Psoas muscle (tissue), 8 donors: ENCODE results near the gene CUEDC1. TPM values are rescaled to one million over a fixed set of nuclear protein-coding genes. Genes with fewer than 3 reads are reported as not detected.

Experiments
- ATAC-seq, 4 donors: fragments of 200-7000 bp; cut with Tn5 transposase; one replicate each; pipeline ENCODE4 v1.9.1; 2020; ENCODE audit warnings: moderate library complexity in 3 of 4, mild to moderate bottlenecking in 2 of 4
- DNase-seq, 2 donors: peaks; one replicate each; pipeline ENCODE4 v3.0.0-alpha.2; 2020
- H3K27ac ChIP-seq: fragments of 200-600 bp; one replicate; pipeline ENCODE4 v1.8.0; 2022
- H3K27me3 ChIP-seq, 3 donors: fragments of 200-600 bp in 1 of 3; one replicate each; pipeline versions ENCODE4 v1.6.1 to v1.8.0; 2013 to 2022; ENCODE audit warnings: low read length in 2 of 3, mild to moderate bottlenecking in 2 of 3, moderate library complexity in 1 of 3; ENCODE audit not compliant: insufficient read depth in 3 of 3
- H3K36me3 ChIP-seq, 2 donors: fragments of 200-600 bp in 1 of 2; one replicate each; pipeline versions ENCODE4 v1.6.1 to v1.8.0; 2013 to 2022; ENCODE audit warnings: low read depth in 1 of 2, mild to moderate bottlenecking in 1 of 2, moderate library complexity in 1 of 2; ENCODE audit not compliant: insufficient read depth in 1 of 2
- H3K4me1 ChIP-seq: fragments of 200-600 bp; one replicate; pipeline ENCODE4 v1.8.0; 2022
- H3K4me3 ChIP-seq: fragments of 200-600 bp; one replicate; pipeline ENCODE4 v1.8.0; 2022; ENCODE audit warnings: mild to moderate bottlenecking
- H3K9me3 ChIP-seq: fragments of 200-600 bp; one replicate; pipeline ENCODE4 v1.8.0; 2022
- WGBS, 3 donors: extraction: QIAGEN DNeasy Blood & Tissue Kit; methylation state at CpG; one replicate each; pipeline versions ENCODE4 v1.1.6 to v1.1.7; 2013; 5-methylcytosine and 5-hydroxymethylcytosine counted together
- intact Hi-C, 2 donors: fragments of 100-400 bp; cut with DNase I; formaldehyde crosslinking; loops; one replicate each; pipeline versions ENCODE4 v1.11.0 to v1.14.2; 2022
- polyA plus RNA-seq, 3 donors: library from polyadenylated mRNA; stranded (reverse); fragments of 200-250 nt; gene quantifications; one replicate each; pipeline ENCODE4 v1.2.3, GENCODE V29; 2013
- total RNA-seq, 4 donors: library from RNA; stranded (reverse); fragmentation: NEBNext Ultra II Directional in 2 of 4; extraction: Animal tissue kit (Norgen Biotek cat#: 25700) in 2 of 4; gene quantifications; one replicate each; pipeline versions ENCODE4 v1.2.1 to v1.2.4, GENCODE V29; 2021 to 2023
- TF ChIP-seq, protein P1 (sequence below): fragments of 200-600 bp; IDR thresholded peaks from one replicate; pipeline ENCODE4 v1.8.0; 2022; ENCODE audit warnings: antibody characterized with exemption
- donor health status: healthy with polysubstance abuse.
- donor health status: DM: no; HTN: no; CAD: no; lungs with moderate emphysema.
- donor health status: Bipolar disorder and iron deficiency.
- donor health status: healthy.
- donor health status: DM: yes; HTN: yes; CAD: no.
- donor health status: DM: no; HTN: no; CAD: no.
- donor health status: DM: no; HTN: no; CAD: no.
- donor health status: DM: yes; HTN: yes; CAD: no.

Gene CUEDC1
- total and polyA plus RNA-seq, 7 donors: 28.0 to 67.2 (median 46.4) TPM

- peaks cover 25% of the 10 kb centered on the region for H3K4me1 ChIP-seq
- TF ChIP-seq, protein P1, sequence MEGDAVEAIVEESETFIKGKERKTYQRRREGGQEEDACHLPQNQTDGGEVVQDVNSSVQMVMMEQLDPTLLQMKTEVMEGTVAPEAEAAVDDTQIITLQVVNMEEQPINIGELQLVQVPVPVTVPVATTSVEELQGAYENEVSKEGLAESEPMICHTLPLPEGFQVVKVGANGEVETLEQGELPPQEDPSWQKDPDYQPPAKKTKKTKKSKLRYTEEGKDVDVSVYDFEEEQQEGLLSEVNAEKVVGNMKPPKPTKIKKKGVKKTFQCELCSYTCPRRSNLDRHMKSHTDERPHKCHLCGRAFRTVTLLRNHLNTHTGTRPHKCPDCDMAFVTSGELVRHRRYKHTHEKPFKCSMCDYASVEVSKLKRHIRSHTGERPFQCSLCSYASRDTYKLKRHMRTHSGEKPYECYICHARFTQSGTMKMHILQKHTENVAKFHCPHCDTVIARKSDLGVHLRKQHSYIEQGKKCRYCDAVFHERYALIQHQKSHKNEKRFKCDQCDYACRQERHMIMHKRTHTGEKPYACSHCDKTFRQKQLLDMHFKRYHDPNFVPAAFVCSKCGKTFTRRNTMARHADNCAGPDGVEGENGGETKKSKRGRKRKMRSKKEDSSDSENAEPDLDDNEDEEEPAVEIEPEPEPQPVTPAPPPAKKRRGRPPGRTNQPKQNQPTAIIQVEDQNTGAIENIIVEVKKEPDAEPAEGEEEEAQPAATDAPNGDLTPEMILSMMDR: no peak
- H3K27me3 ChIP-seq: no peaks in the 10 kb centered on the region
- H3K4me3 ChIP-seq: no peak overlapping the region
- 37 to 43% (median 39%) methylated on average over 4 of the region's 4 CpGs for WGBS, 3 donors
- no peak for DNase-seq
- no peaks in the 10 kb centered on the region for H3K9me3 ChIP-seq
- no peak for ATAC-seq
- H3K27ac ChIP-seq: no peak overlapping the region
- intact Hi-C loops: no loop called here
- H3K36me3 ChIP-seq: peaks cover 5 to 48% of the 10 kb centered on the region in 2 donors
Measured at GRCh38 chr17:57970710-57971109, 15.5 kb upstream of the CUEDC1 start.

- no peaks in the 10 kb centered on the region for H3K9me3 ChIP-seq
- H3K4me1 ChIP-seq: peaks cover 10% of the 10 kb centered on the region
- no peaks in the 10 kb centered on the region for H3K27me3 ChIP-seq
- DNase-seq (no peak), ATAC-seq (peak in 2 of 4 donors; percentile 19 to 31)
- H3K27ac ChIP-seq: no peak overlapping the region
- TF ChIP-seq, protein P1: no peak
- WGBS, 3 donors: 20 to 32% (median 26%) methylated on average over 1 of the region's 1 CpG
- intact Hi-C loops: no loop called here
- peaks cover 2 to 25% of the 10 kb centered on the region in 2 donors for H3K36me3 ChIP-seq
- H3K4me3 ChIP-seq: no peak overlapping the region
Measured at GRCh38 chr17:57968456-57968855, 13.2 kb upstream of the CUEDC1 start.

DNA sequence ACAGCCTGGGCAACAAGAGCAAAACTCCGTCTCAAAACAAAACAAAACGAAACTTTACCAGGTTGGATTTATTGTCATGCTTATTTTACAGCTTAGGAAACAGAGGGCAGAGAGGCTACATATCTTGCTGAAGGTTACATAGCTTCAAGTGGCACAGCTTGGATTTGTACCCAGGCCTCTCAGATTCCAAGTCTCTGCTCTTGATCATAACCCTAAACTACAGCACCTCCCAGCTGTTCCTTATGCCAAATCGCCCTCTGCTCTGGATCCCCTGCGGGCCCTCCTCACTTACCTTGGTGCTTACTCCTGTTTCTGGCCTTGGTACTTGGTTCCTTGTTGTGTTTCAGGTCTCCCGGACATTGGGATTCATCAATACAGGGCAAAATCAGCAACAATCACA lies 11.7 kb upstream of the CUEDC1 start:
- Histone ChIP-seq H3K4me1 (peaks cover 10% of the 10 kb centered on the region), H3K36me3 (peaks cover 0 to 10% of the 10 kb centered on the region in 2 donors), H3K27me3 (no peaks in the 10 kb centered on the region), H3K9me3 (no peaks in the 10 kb centered on the region), H3K27ac (peak overlapping the region; percentile 46), H3K4me3 (no peak overlapping the region)
- WGBS, 3 donors: 32 to 63% (median 40%) methylated on average over 5 of the region's 5 CpGs
- no peak for DNase-seq
- TF ChIP-seq, protein P1: no peak
- intact Hi-C loops: no loop called here
- peak; percentile 46 to 72 (median 67) for ATAC-seq

DNA sequence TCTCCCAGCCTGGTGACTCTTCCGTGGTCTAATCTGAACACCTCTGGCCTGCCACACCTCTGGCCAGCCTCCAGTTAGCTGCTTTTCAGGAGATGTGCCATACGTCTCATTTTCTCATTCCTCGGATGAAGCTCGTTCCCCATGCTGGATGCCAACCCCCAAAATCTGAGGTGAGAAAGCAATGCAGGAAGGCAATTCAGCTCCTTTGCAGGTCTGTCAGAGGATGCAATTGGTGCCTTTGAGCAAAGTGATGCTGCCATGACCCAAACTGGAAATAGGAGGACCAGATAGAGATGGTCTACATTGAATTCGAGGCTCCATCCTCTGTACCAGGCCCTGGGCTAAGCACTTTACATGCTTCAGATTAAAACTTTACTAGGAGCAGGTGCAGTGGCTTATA lies 11.0 kb upstream of the CUEDC1 start:
- DNase-seq: no peak
- no peak overlapping the region for H3K27ac ChIP-seq
- H3K36me3 ChIP-seq: peaks cover 0 to 3% of the 10 kb centered on the region in 2 donors
- no peak for ATAC-seq
- H3K9me3 ChIP-seq: no peaks in the 10 kb centered on the region
- intact Hi-C loops: no loop called here
- no peaks in the 10 kb centered on the region for H3K27me3 ChIP-seq
- peaks cover 10% of the 10 kb centered on the region for H3K4me1 ChIP-seq
- TF ChIP-seq, protein P1: no peak
- no peak overlapping the region for H3K4me3 ChIP-seq
- 48 to 77% (median 55%) methylated on average over 5 of the region's 5 CpGs for WGBS, 3 donors

DNA sequence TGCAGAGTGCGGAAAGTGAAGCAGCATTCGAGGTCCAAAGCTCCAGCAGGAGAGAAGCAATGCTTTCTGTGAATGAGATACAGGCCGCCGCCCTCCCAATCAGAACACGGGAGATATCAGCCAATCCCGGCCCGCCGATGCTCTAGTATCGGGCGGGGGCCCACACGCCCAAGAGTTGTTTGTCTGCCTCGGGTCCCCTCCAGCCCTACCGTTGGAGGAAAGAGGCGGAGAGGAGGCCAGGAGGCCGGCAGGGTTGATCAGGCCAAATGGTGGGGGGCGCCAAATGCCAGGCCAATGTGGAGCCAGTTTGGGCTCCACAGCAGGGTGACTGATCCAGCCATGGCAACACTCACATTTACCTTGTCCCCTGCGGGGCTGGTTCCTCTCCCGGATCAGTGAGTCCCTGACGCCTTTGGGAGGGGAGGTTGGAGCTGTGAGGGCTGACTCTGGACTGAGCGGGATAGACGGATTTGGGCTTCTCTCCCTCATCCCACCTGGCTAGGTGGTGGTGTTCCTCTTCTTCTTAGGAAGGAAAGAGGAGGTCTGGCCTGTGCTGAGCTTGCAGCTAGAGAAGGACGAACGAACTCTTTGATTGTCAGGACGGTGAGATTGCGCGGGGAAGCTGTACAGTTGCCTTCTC lies 10.4 kb upstream of the CUEDC1 start:
- no peak for ATAC-seq
- Histone ChIP-seq H3K4me1 (peaks cover 10% of the 10 kb centered on the region), H3K36me3 (no peaks in the 10 kb centered on the region), H3K9me3 (no peaks in the 10 kb centered on the region), H3K27me3 (no peaks in the 10 kb centered on the region), H3K4me3 (no peak overlapping the region), H3K27ac (no peak overlapping the region)
- TF ChIP-seq, protein P1: no peak
- WGBS, 3 donors: 82 to 92% (median 85%) methylated on average over 26 of the region's 26 CpGs
- no peak for DNase-seq
- intact Hi-C loops: no loop called here
